Endothelial cell of umbilical vein (primary cell): ENCODE measurements around the gene ZG16B. TPM values are rescaled to one million over a fixed set of nuclear protein-coding genes. Genes with fewer than 3 reads are reported as not detected.

Source experiments
- BruUV-seq: library from RNA; stranded (reverse); fragments of 400-500 nt; replicated peaks from 2 replicates; lab custom pipeline; 2021; lab: Mats Ljungman, UMichigan
- CTCF ChIA-PET: fragments of 300-600, 350-600 bp; sonication (Branson Sonifier 250); formaldehyde crosslinking; loops from one replicate; lab custom pipeline; 2021; ENCODE audit warnings: antibody characterized with exemption, inconsistent platforms; lab: Charles Lee
- POLR2A ChIA-PET: fragments of 300-600, 350-600 bp; sonication (Branson Sonifier 250); formaldehyde crosslinking; loops from one replicate; lab custom pipeline; 2021; ENCODE audit warnings: antibody characterized with exemption, inconsistent platforms; lab: Charles Lee
- DNase-seq: peaks from one replicate; pipeline ENCODE4 v3.0.0-alpha.2; 2011; ENCODE audit warnings: low read depth, low spot score
- FAIRE-seq: peaks from 2 replicates; lab custom pipeline; 2011; peaks lifted over from hg19 to GRCh38; lab: Jason Lieb, UNC
- H2AFZ ChIP-seq: 2 replicates; pipeline ENCODE4 v1.6.0; 2012; ENCODE audit warnings: low read depth, low read length, control low read depth, inconsistent platforms
- H3K27ac ChIP-seq: 2 replicates; pipeline ENCODE4 v1.5.1; 2011; ENCODE audit warnings: low read depth, mild to moderate bottlenecking, control low read depth, low read length, moderate library complexity; ENCODE audit not compliant: insufficient read depth
- H3K27me3 ChIP-seq, 2 experiments: 2 replicates each; pipeline versions ENCODE4 v1.6.0 to v1.6.1; 2011; ENCODE audit warnings: low read length in 2 of 2, mixed read lengths in 1 of 2; ENCODE audit not compliant: control insufficient read depth in 2 of 2, insufficient read depth in 2 of 2
- H3K36me3 ChIP-seq, 2 experiments: 2 replicates in 1 of 2; 3 replicates in 1 of 2; pipeline ENCODE4 v1.5.1; 2011; ENCODE audit warnings: low read length in 2 of 2, mild to moderate bottlenecking in 1 of 2, moderate library complexity in 1 of 2; ENCODE audit not compliant: control insufficient read depth in 2 of 2, insufficient read depth in 2 of 2; ENCODE audit errors: extremely low read depth in 1 of 2
- H3K4me1 ChIP-seq: 3 replicates; pipeline ENCODE4 v1.5.1; 2011; ENCODE audit warnings: mild to moderate bottlenecking, low read length; ENCODE audit not compliant: control insufficient read depth, insufficient read depth; ENCODE audit errors: extremely low read depth
- H3K4me2 ChIP-seq: 2 replicates; pipeline ENCODE4 v1.6.1; 2011; ENCODE audit warnings: low read length, control low read depth, mixed read lengths; ENCODE audit not compliant: insufficient read depth
- H3K4me3 ChIP-seq, 3 experiments: fragments of 200-600 bp in 1 of 3; sonication (generic), shearing (Covaris generic) in 1 of 3; replicated peaks in 1 of 3; 2 replicates each; pipeline ENCODE4 v1.5.1; 2011 to 2016; ENCODE audit warnings: control low read depth in 3 of 3, low read length in 3 of 3, mild to moderate bottlenecking in 2 of 3, inconsistent platforms in 1 of 3, low read depth in 1 of 3, moderate library complexity in 1 of 3; ENCODE audit not compliant: insufficient read depth in 1 of 3
- H3K79me2 ChIP-seq: 2 replicates; pipeline ENCODE4 v1.6.0; 2012; ENCODE audit warnings: low read length, inconsistent platforms; ENCODE audit not compliant: control insufficient read depth, insufficient read depth
- H3K9ac ChIP-seq: replicated peaks from 2 replicates; pipeline ENCODE3; 2011; ENCODE audit warnings: low read length, control low read depth; ENCODE audit not compliant: insufficient read depth; ENCODE audit errors: extremely low read depth
- H3K9me1 ChIP-seq: replicated peaks from 3 replicates; pipeline ENCODE4 v1.6.0; 2011; ENCODE audit warnings: mild to moderate bottlenecking, low read length; ENCODE audit not compliant: control insufficient read depth, insufficient read depth; ENCODE audit errors: extremely low read depth
- H3K9me3 ChIP-seq: replicated peaks from 2 replicates; pipeline ENCODE4 v1.5.1; 2012; ENCODE audit warnings: low read length, inconsistent platforms; ENCODE audit not compliant: control insufficient read depth, insufficient read depth
- H4K20me1 ChIP-seq: replicated peaks from 2 replicates; pipeline ENCODE3; 2011; ENCODE audit warnings: mild to moderate bottlenecking, low read length; ENCODE audit not compliant: control insufficient read depth, insufficient read depth; ENCODE audit errors: extremely low read depth
- EZH2 ChIP-seq: IDR thresholded peaks from 2 replicates; pipeline ENCODE4 v1.6.1; 2012; ENCODE audit warnings: borderline replicate concordance, low read depth, mild to moderate bottlenecking, moderate library complexity, low read length, inconsistent platforms; ENCODE audit not compliant: severe bottlenecking
- FOS ChIP-seq: IDR thresholded peaks from 2 replicates; pipeline ENCODE4 v1.6.1; 2011; ENCODE audit warnings: mild to moderate bottlenecking, low read length, moderate library complexity, borderline replicate concordance; ENCODE audit not compliant: insufficient read depth
- GATA2 ChIP-seq: IDR thresholded peaks from 2 replicates; pipeline ENCODE4 v1.7.0; 2011; ENCODE audit warnings: low read depth, mild to moderate bottlenecking, moderate library complexity, mixed read lengths, low read length; ENCODE audit not compliant: insufficient read length, insufficient read depth
- JUN ChIP-seq: IDR thresholded peaks from 2 replicates; pipeline ENCODE4 v1.6.1; 2011; ENCODE audit warnings: borderline replicate concordance, low read depth; ENCODE audit not compliant: insufficient read length, insufficient read depth
- MYC ChIP-seq: IDR thresholded peaks from one replicate; pipeline ENCODE4 v1.6.1; 2011; ENCODE audit warnings: mild to moderate bottlenecking, low read depth, low read length
- POLR2A ChIP-seq: IDR thresholded peaks from 2 replicates; pipeline ENCODE4 v1.6.1; 2012; ENCODE audit warnings: low read depth, mild to moderate bottlenecking, control low read depth, low read length
- POLR2AphosphoS5 ChIP-seq: IDR thresholded peaks from 2 replicates; pipeline ENCODE4 v1.6.1; 2012; ENCODE audit warnings: low read depth, mild to moderate bottlenecking, control low read depth, low read length, moderate library complexity; ENCODE audit not compliant: insufficient read depth
- dilution Hi-C: fragments of 300-500 bp; cut with MboI; formaldehyde crosslinking; loops from one replicate; pipeline ENCODE4 v1.15.0; 2019; ENCODE audit warnings: low sequenced_read_pairs; ENCODE audit not compliant: extremely low pct_ligation_motif_present
- intact Hi-C: fragments of 100-400 bp; cut with micrococcal nuclease; formaldehyde crosslinking; loops from one replicate; pipeline ENCODE4 v1.10.0; 2022
- polyA plus RNA-seq, 4 experiments: library from polyadenylated mRNA; depleted of rRNA in 3 of 4; stranded (reverse) in 3 of 4; unstranded in 1 of 4; fragments of >200 nt; gene quantifications; 2 replicates each; pipeline versions ENCODE4 v1.2.1 to v1.2.3, GENCODE V29; 2011 to 2012; ENCODE audit warnings: missing spikeins in 1 of 4
- total RNA-seq: library from RNA; stranded (reverse); gene quantifications from 2 replicates; pipeline ENCODE4 v1.2.3, GENCODE V29; 2021
- TF ChIP-seq, protein P1 (sequence below): IDR thresholded peaks from 2 replicates; pipeline ENCODE4 v1.6.1; 2011; ENCODE audit not compliant: insufficient read depth, insufficient read length
- TF ChIP-seq, protein P2 (sequence below), 2 donors: IDR thresholded peaks; 1 replicate in 1 of 2; 2 replicates in 1 of 2; pipeline ENCODE4 v1.5.1; 2011; ENCODE audit warnings: low read length in 2 of 2, mild to moderate bottlenecking in 2 of 2, moderate library complexity in 2 of 2, control low read depth in 1 of 2, inconsistent platforms in 1 of 2, low read depth in 1 of 2; ENCODE audit not compliant: insufficient read depth in 1 of 2; ENCODE audit errors: extremely low read depth in 1 of 2

Gene ZG16B
- total and polyA plus RNA-seq, 2 donors (not counting 3 experiments of a cell fraction or from before 2014, with no cell fraction given) = 0.22 TPM; not detected in 1

DNA sequence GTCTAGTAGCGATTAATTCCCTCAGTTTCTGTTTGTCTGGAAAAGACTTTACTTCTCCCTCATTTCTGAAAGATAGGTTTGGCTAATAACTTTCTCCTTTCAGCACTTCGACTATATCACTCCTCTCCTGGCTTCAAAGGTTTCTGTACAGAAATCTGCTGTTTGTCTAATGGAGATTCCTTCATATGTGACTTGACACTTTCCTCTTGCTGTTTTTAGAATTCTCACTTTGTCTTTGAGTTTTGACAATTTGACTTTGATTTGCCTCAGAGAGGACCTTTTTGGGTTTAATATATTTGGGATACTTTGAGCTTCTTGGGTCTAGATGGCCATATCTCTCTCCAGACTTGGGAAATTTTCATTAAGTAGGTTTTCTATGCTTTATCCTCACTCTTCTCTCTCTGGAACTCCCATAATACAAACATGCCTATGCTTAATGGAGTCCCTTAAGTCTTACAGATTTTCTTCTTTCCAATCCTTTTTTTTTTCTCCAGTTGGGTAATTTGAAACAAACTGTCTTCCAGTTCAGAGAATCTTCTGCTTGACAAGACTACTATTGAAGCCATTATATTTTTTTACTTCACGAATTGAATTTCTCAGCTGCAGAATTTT lies 20.8 kb upstream of the ZG16B start:
- no peak for DNase-seq
- no peaks in the 10 kb centered on the region for H3K4me1 ChIP-seq
- H3K9me1 ChIP-seq = no peaks in the 10 kb centered on the region
- no TSS peak for BruUV-seq
- no peak for TF ChIP-seq MYC
- no peak for TF ChIP-seq GATA2
- no peak for TF ChIP-seq POLR2AphosphoS5
- dilution Hi-C loops = no loop called here
- no peaks in the 10 kb centered on the region for H3K9me3 ChIP-seq
- CTCF ChIA-PET = no interaction called here
- H3K27me3 ChIP-seq = peaks cover 0 to 13% of the 10 kb centered on the region in 2 experiments
- no peak overlapping the region for H2AFZ ChIP-seq
- H3K9ac ChIP-seq = no peak overlapping the region
- no peak for FAIRE-seq
- no peaks in the 10 kb centered on the region for H4K20me1 ChIP-seq
- no peaks in the 10 kb centered on the region for H3K36me3 ChIP-seq
- no peaks in the 10 kb centered on the region for H3K79me2 ChIP-seq
- no peak overlapping the region for H3K4me3 ChIP-seq
- H3K4me2 ChIP-seq = no peak overlapping the region
- intact Hi-C loops = no loop called here
- POLR2A ChIA-PET = no interaction called here
- H3K27ac ChIP-seq = no peak overlapping the region

DNA sequence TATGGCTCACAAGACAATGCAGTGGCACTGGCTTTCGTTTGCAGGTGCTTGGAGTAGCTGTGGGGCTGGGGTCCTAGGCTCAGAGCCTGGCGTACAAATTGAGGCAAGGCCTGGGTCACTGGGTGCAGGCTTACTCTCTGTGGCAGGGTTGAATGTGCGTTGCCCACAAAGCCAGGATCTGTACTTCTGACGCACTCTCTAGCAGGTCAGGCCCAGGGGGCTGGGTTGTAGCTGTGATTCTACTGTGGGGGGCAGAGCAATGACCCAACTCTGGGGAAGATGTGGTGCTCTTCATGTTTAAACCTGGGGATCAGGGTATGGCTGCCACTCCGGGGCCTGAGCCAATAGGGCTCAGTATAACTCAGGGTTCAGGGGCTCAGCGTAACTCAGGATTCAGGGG lies 19.5 kb upstream of the ZG16B start:
- H3K27me3 ChIP-seq = peaks cover 0 to 9% of the 10 kb centered on the region in 2 experiments
- H3K4me1 ChIP-seq = no peaks in the 10 kb centered on the region
- no peak overlapping the region for H3K9ac ChIP-seq
- TF ChIP-seq POLR2A (no peak), EZH2 (no peak), JUN (no peak), MYC (no peak), FOS (no peak), POLR2AphosphoS5 (no peak), GATA2 (no peak)
- TF ChIP-seq, protein P1, sequence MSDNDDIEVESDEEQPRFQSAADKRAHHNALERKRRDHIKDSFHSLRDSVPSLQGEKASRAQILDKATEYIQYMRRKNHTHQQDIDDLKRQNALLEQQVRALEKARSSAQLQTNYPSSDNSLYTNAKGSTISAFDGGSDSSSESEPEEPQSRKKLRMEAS = no peak
- TF ChIP-seq, protein P2, sequence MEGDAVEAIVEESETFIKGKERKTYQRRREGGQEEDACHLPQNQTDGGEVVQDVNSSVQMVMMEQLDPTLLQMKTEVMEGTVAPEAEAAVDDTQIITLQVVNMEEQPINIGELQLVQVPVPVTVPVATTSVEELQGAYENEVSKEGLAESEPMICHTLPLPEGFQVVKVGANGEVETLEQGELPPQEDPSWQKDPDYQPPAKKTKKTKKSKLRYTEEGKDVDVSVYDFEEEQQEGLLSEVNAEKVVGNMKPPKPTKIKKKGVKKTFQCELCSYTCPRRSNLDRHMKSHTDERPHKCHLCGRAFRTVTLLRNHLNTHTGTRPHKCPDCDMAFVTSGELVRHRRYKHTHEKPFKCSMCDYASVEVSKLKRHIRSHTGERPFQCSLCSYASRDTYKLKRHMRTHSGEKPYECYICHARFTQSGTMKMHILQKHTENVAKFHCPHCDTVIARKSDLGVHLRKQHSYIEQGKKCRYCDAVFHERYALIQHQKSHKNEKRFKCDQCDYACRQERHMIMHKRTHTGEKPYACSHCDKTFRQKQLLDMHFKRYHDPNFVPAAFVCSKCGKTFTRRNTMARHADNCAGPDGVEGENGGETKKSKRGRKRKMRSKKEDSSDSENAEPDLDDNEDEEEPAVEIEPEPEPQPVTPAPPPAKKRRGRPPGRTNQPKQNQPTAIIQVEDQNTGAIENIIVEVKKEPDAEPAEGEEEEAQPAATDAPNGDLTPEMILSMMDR (IDR thresholded peaks at IDR 0.05; ENCODE audit: extremely low read depth in 1 of 2, insufficient read depth in 1 of 2, low read depth in 1 of 2, low read length in 2 of 2) = no peak
- DNase-seq (no peak), FAIRE-seq (no peak)
- H3K9me1 ChIP-seq = no peaks in the 10 kb centered on the region
- dilution Hi-C loops = no loop called here
- ChIA-PET CTCF (interaction anchor here (1.4 kb wide), 1 partner anchor 11 kb away, joined by 4 read pairs; no protein-coding TSS in a partner anchor), POLR2A (no interaction called here)
- H4K20me1 ChIP-seq = no peaks in the 10 kb centered on the region
- H3K4me3 ChIP-seq = no peak overlapping the region
- no TSS peak for BruUV-seq
- no peak overlapping the region for H3K4me2 ChIP-seq
- no peaks in the 10 kb centered on the region for H3K9me3 ChIP-seq
- no peak overlapping the region for H2AFZ ChIP-seq
- no peaks in the 10 kb centered on the region for H3K36me3 ChIP-seq
- H3K27ac ChIP-seq = no peak overlapping the region
- intact Hi-C loops = no loop called here
- H3K79me2 ChIP-seq = no peaks in the 10 kb centered on the region
